Left renal cortex interstitium (tissue), 4 donors: ENCODE measurements around the gene OR2A2. TPM values are rescaled to one million over a fixed set of nuclear protein-coding genes. Genes with fewer than 3 reads are reported as not detected.
A peak's percentile ranks its signal among the peaks of the same experiment; 100 is the strongest.
"Not testable (repeated sequence)": the region's sequence is repeated elsewhere in the genome, so short reads cannot be mapped to it uniquely, and the experiment has no call there.

Experiments used
- DNase-seq, 4 donors: peaks; one replicate each; pipeline ENCODE4 v3.0.0-alpha.2; 2013; ENCODE audit warnings: low read depth in 4 of 4, low spot score in 2 of 4, missing footprints in 1 of 4
- polyA plus RNA-seq, 4 donors: library from polyadenylated mRNA; unstranded; fragments of 120-200 nt; gene quantifications; one replicate each; pipeline ENCODE4 v1.2.1, GENCODE V29; 2013; ENCODE audit not compliant: insufficient read length in 4 of 4

OR2A2 gene, protein sequence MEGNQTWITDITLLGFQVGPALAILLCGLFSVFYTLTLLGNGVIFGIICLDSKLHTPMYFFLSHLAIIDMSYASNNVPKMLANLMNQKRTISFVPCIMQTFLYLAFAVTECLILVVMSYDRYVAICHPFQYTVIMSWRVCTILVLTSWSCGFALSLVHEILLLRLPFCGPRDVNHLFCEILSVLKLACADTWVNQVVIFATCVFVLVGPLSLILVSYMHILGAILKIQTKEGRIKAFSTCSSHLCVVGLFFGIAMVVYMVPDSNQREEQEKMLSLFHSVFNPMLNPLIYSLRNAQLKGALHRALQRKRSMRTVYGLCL
- under 1 TPM in 1 of 4 donors, not detected in 3; 0.09 TPM for polyA plus RNA-seq

DNA sequence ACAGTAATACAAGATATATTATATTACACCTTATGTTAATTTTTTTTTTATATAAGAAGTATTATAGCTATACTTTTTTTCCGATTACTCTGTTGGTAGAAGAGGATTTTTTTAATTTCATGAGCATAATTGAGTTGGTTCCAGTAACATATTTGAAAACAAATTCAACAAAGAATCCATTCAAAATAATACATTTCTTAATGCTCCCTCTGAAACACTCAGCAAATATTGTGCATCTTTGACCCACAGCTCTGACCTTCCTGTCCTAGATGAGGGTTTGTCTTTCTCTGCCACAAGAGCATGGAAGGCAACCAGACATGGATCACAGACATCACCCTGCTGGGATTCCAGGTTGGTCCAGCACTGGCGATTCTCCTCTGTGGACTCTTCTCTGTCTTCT, at the start of gene OR2A2:
TSS of gene OR2A2 (plus strand) at position 301 of the 400 bp plus-strand sequence. CDS start at position 301, 0 bp downstream.
- no peak for DNase-seq

DNA sequence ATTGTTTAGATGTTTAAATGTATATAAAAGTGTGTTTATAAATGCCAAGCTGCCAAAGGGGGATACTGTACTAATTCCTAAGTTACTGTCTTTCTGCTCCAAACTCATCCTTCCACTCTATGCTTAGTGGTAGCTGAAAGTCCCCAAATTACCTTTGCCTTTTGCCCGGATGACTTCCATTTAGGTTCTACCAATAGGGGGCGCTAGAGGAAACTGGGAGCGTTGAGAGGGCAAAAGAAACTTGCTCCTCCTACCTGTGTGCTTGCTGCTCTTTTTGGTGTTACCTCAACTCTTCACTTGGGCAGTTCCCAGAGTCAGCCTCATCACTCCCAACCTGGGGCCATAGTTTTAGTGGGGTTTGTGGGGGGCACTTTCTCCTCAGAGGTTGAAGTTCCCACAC, 45.7 kb upstream of the OR2A2 start:
- no peak for DNase-seq

DNA sequence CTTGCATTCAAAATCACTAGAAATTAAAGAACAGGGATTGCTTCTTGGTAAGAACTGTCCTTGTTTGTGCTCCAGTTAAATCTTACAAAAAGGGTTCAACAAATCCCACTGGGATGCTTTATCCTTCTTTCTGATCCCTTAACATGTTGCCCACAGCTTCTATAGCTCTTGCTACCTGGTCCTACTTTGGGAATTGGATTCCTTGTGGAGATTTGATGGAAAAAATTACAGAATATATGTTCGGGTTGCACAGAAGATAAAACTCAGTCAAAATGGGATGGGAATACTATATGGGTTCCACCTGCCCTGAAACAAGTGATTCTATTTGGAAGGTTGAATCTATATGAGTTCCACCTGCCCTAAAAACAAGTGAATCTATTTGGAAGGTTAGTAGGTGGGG, 39.9 kb upstream of the OR2A2 start, which contains the start of gene OR2A25:
TSS of gene OR2A25 (plus strand) at position 301 of the 400 bp plus-strand sequence. CDS start 4,409 bp downstream, outside the sequence.
- no peak for DNase-seq

GRCh38 chr7:144069953-144070352, 39.4 kb upstream of the OR2A2 start:
- DNase-seq = no peak

DNA sequence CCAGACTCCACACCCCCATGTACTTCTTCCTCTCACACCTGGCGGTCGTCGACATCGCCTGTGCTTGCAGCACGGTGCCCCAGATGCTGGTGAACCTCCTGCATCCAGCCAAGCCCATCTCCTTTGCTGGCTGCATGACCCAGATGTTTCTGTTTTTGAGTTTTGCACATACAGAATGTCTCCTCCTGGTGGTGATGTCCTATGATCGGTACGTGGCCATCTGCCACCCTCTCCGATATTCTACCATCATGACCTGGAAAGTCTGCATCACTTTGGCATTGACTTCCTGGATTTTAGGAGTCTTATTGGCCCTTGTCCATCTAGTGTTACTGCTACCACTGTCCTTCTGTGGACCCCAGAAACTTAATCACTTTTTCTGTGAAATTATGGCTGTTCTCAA, 35.0 kb upstream of the OR2A2 start:
- DNase-seq = no peak

GRCh38 chr7:144085978-144086377, 23.4 kb upstream of the OR2A2 start, which contains the start of gene OR2A12:
Gene OR2A12 (plus strand): TSS chr7:144086278. CDS start chr7:144095108, 8,830 bp downstream.
- no peak for DNase-seq

GRCh38 chr7:144086730-144087129, 22.7 kb upstream of the OR2A2 start:
- DNase-seq = no peak

DNA sequence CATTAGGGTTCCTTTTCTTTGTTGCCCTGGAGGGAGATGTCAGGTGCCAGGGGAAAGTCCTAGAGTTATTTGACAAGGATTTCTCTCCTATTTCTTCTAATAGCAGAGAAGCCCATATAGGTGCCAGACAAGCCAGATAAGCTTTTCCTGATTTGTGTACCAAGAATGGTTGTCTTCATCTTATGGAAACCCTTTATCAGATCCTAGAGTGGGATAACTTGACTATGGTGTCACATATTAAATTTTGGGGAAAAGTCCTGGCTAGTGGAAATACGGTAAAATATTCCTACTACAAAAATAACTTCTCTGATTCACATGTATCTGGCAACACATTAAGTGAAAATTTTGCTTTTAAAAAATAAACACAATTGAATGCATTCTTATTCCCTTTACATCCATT, 22.2 kb upstream of the OR2A2 start:
- DNase-seq = no peak

- DNase-seq = no peak
These were observed 18.7 kb upstream of the OR2A2 start for GRCh38 chr7:144090667-144091066.

GRCh38 chr7:144098776-144099175, 10.6 kb upstream of the OR2A2 start:
- no peak for DNase-seq

DNA sequence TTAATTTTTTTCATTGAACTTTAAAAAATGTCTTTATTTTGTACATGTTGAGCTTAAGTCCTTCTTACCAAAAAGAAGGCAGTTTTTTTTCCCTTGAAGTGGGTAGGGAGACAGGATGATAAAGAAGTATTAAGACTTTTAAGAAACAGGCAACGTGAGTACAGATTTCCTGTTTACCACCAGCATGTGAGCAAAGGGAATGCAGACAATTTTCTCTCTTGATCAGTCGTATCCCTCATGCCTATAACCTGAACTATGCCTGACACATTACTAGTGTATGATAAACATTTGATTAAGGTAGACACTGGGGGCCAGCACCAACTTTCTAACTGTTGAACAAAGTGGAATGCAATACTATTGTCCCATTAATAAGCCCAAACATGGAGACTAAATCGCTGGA, 8.8 kb upstream of the OR2A2 start:
- no peak for DNase-seq

- no peak for DNase-seq
These were observed 7.3 kb upstream of the OR2A2 start for GRCh38 chr7:144102041-144102440.

DNA sequence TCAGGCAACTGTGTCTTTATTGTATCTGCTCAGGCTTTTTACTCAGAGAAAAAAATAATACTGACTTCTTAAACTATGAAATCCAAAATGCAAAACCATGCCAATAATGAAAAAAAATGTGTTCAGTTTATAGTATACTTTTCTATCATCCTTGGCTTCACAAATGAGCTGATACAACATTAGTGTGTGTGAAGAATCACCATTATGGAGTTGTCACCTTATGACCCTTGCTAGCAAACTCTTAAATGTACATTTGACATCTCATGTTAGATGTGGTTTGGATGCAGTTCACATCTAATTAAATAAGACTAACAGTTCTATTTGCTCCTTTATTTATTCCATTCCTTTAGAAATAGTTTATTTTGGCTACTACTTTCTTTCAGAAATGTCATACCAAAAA, 4.2 kb upstream of the OR2A2 start:
- no peak for DNase-seq

GRCh38 chr7:144110272-144110671, 889 bp downstream of the OR2A2 start:
- no peak for DNase-seq

DNA sequence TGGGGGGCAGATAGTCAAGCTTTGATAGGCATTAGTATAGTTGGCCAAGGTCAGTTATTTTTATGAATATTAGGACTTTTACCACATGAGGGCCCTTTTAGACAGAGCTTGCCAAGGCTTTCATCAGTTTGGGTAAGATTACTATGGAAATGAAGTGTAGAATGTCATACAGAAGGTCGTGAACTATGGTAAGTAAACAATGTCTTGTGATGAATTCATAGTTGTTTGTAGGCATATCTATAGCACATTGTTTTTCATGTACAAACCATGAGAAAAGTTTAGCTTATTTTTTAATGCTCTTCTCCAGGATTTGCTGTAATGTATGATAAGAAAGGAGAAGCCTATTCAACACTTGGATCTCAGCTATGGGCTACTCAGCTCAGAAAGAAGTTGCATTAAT, 4.3 kb downstream of the OR2A2 start:
- DNase-seq = no peak

DNA sequence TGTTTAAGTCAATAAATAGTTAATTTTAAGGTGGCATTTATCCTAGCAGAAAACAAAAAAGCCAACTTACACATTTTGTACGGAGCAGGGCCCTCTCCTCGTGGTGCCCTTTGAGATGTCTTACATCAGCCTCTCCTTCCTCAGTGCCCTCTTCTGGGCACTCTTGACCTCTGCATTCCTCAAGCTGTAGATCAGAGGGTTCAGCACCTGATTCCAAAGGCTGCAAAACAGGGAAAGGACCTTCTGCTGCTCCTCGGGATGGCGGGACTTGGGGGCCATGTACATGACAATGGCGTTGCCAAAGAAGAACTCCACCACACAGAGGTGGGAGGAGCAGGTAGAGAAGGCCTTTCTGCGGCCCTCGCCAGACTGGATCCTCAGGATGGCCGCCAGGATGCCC, 9.0 kb downstream of the OR2A2 start:
- DNase-seq = no peak

DNA sequence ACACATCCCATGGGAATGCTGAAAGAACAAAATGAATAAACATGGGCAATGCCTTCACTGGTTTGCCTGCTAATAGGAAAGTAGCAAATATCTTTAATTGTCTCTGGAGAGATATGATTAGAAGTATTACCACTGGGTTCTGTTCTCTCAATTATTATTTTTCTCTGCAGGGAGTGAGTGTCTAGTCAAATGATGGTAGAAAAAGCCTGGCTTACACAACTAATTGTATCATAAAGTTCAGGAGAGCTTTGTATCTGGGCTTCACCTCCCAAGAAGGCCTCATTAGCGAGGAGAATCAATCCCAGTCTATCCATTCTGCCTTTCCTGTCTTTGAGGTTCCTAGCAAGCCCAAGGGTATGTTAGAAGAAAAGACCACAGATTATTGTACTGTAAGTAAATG, 13.5 kb downstream of the OR2A2 start, which contains the start of gene OR2A14:
TSS of gene OR2A14 (plus strand) at position 301 of the 400 bp plus-strand sequence. CDS start 5,937 bp downstream, outside the sequence.
- DNase-seq = no peak

- peak in 3 of 4 donors; percentile 42 to 56 (median 50) for DNase-seq
These were observed 18.4 kb downstream of the OR2A2 start for GRCh38 chr7:144127714-144128334.

GRCh38 chr7:144129601-144130000, 20.2 kb downstream of the OR2A2 start:
- DNase-seq = not testable (repeated sequence)

GRCh38 chr7:144130730-144131129, 21.3 kb downstream of the OR2A2 start:
- no peak for DNase-seq

GRCh38 chr7:144132262-144132661, 22.9 kb downstream of the OR2A2 start:
- DNase-seq = no peak

DNA sequence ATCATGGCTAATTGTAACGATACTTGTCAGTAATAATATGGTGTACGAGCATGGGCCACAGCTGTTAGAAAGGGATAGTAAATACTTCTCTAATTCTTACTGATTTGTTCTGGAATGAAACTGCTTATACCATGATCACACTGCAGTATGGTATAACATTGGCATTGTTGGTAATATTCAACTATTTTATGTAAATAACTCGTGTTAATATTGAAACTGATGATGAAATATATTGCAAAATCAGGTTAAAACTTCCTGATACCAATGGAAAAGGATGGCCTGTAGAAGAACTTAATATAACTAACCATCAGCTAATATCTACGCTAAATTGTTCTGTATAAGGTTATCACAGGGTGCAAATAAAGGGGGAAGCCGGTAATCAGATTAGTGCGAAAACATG, 23.9 kb downstream of the OR2A2 start:
- no peak for DNase-seq
